ENCODE data around the gene THOC6.
"Not testable (repeated sequence)": the region's sequence is repeated elsewhere in the genome, so short reads cannot be mapped to it uniquely, and the experiment has no call there.

THOC6 gene

DNA sequence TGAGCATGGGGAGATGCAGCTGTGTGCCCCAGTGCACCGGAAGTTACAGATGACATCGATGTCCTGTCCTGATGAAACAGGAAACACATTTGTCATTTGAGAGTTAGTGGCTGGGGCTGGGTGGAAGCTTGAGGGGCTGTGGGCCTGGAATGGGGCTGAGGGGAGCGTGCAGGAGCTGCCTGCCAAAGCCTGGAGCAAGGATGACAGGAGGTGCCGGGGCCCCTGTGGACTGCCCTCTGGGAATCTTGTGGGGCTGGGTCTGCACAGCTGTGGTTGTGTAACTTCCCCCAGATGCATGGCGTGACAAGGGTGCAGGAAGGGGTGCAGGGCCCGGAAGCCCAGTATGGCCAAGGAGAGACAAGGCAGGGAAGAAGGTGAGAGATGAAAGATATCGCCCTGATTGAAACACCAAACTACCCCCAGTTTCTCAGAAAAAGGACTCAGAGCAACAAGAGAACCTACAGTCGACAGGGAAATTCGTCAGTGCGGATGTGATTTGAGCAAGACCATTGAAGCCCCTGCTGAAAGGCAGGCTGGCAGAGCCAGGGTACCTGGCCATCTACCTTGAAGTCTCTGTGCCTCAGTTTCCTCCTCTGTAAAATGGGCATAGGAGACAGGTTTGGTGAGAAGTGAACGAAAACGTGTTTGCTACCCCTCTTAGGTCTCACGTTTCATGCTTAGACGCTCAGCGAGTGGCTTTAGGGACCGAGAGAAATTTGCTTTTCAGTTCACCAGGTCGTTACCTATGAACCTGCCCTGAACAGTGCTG is 31.3 kb downstream of the THOC6 start:
- DNase-seq (ENCODE audit: low read depth in 2 of 2): no peak

GRCh38 chr16:3055734-3056115 is 31.9 kb downstream of the THOC6 start:
- DNase-seq (ENCODE audit: low read depth in 2 of 2): not testable (repeated sequence)

DNA sequence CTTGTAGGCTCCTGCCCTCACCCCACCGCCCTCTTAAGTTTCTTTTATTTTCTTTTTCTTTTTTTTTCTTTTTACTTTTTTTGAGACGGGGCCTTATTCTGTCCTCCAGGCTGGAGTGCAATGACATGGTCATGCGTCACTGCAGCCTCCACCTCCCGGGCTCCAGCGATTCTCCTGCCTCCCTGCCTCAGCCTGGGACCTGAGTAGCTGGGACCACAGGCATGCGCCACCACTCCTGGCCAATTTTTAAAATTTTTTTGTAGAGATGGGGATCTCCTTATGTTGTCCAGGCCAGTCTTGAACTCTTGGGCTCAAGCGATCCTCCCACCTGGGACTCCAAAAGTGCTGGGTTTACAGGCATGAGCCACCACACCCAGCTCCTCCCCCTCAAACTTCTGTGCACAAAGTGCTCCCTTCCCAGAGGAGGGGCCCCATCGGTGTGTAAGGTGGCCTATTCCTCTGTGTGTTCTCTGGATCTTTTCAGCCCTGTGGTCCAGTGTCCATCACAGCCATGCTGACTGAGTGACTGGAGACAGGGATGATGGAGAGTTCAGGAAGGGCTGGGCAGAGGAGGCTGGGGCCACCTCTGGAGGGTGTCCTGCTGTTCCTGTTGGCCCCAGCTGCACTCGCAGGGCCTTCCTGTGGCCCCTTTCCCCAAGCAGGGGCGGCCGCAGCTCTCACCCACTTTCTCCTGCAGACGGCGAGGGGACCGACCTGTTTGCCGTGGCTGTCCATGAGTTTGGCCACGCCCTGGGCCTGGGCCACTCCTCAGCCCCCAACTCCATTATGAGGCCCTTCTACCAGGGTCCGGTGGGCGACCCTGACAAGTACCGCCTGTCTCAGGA is 32.7 kb downstream of the THOC6 start:
- no peak for DNase-seq (ENCODE audit: low read depth in 2 of 2)

DNA sequence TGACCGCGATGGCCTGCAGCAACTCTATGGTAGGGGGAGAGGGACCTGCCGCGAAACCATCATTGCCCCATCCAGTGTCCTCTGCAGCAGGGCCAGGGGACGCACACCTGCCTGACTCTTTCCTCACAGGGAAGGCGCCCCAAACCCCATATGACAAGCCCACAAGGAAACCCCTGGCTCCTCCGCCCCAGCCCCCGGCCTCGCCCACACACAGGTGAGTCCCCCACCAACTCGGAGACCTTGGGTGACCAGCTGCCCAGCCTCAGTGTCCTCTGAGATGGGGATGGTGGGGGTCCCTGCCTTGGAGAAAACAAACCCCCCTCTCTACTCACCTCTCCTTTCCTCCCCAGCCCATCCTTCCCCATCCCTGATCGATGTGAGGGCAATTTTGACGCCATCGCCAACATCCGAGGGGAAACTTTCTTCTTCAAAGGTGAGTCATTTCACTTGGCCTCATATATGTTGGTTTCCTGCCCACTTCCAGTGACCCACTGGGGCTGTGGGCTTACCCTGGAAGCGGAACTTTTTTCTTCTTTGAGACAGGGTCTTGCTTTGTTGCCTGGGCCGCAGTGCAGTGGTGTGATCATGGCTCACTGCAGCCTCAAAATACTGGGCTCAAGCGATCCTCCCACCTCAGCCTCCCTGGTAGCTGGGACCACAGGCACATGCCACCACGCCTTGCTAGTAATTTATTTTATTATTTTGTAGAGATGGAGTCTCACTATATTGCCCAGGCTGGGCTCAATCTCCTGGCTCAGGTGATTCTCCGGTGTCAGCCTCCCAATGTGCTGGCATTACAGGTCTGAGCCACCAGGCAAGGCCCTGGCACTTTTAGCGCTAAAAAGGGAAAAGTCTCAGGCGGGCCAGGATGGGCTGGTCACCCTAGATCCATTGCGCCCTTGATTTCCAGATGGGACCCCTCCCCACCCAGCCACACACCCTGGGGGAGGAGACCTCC is 33.6 kb downstream of the THOC6 start:
- DNase-seq (ENCODE audit: low read depth in 2 of 2): no peak

DNA sequence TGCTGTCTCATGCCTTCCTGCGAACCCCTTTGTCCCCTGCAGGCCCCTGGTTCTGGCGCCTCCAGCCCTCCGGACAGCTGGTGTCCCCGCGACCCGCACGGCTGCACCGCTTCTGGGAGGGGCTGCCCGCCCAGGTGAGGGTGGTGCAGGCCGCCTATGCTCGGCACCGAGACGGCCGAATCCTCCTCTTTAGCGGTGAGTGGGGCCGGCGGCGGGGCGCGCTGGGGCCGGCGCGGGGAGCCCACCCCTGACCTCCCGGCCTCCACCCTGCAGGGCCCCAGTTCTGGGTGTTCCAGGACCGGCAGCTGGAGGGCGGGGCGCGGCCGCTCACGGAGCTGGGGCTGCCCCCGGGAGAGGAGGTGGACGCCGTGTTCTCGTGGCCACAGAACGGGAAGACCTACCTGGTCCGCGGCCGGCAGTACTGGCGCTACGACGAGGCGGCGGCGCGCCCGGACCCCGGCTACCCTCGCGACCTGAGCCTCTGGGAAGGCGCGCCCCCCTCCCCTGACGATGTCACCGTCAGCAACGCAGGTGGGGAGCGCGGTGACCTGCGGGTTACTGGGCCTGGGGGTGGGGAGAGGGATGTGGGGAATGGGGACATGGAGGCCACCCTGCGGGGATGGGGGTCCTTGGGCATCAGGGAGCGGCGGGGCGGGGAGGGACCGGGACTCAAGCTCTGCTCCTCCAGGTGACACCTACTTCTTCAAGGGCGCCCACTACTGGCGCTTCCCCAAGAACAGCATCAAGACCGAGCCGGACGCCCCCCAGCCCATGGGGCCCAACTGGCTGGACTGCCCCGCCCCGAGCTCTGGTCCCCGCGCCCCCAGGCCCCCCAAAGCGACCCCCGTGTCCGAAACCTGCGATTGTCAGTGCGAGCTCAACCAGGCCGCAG is 34.5 kb downstream of the THOC6 start:
- DNase-seq (ENCODE audit: low read depth in 2 of 2): no peak

GRCh38 chr16:3059041-3059722 is 35.3 kb downstream of the THOC6 start:
- peak; percentile 75 to 82 for DNase-seq (ENCODE audit: low read depth in 2 of 2)

DNA sequence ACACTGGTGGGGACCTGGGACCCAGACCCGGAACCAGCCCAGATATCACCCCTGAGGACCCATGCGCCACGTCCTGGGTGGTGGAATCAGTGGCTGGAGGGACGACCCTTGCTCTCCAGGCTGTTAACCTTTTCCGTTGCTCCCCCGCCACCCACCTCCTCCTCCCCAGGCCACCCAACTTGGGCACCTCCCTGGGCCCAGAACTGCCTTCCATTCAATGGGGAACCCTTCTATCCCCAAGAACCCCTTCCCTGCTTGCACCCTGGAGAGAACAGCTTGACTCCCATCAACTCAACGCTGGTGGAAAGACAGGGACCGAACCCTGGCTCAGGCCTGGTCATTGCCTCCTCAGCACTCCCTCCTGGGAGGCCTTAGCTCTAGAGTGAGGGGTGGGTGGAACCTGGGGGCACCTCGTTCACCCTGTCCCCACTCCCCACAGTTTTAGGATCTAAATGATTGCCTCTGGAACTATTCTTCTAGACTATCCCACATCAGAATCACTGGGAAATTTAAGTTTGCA is 35.9 kb downstream of the THOC6 start:
- DNase-seq (ENCODE audit: low read depth in 2 of 2): no peak

GRCh38 chr16:3060339-3061127 is 36.7 kb downstream of the THOC6 start:
- no peak for DNase-seq (ENCODE audit: low read depth in 2 of 2)

GRCh38 chr16:3062553-3062952 is 38.7 kb downstream of the THOC6 start:
- no peak for DNase-seq (ENCODE audit: low read depth in 2 of 2)

GRCh38 chr16:3063625-3064386 is 40.0 kb downstream of the THOC6 start:
- DNase-seq (ENCODE audit: low read depth in 2 of 2): no peak

DNA sequence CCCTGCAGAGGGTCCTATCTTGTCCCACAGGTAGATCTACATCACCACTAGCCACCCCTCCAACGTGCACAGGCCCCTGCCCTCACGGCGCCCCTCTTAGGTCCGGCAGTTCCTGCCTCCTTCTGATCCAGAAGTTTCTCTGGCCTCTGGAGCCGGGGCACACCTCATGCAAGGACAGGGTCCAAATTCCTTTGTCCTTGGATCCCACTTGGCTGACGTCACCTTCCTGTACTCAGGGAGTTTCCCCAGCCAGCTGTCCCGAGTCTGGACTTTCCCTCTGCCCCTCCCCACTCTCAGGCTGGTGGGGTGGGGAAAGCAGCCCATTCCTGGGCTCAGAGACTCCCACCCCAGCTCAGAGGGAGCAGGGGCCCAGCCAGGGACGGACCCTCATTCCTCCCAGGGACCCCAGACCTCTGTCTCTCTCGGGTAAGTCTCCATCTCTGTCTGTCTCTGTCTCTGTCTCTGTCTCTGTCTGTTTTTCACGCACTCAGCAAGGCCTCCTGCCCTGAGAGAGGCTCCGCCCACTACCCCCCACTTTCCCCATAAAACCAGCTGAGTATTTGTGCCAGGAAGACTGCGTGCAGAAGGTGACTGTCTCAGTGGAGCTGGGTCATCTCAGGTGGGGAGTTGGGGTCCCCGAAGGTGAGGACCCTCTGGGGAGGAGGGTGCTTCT is 41.4 kb downstream of the THOC6 start, which contains the start of gene IL32:
TSS of gene IL32 (plus strand) at position 572 of the 673 bp plus-strand sequence. CDS start 172 bp downstream, outside the sequence.
- peak; percentile 61 to 66 for DNase-seq (ENCODE audit: low read depth in 2 of 2)

DNA sequence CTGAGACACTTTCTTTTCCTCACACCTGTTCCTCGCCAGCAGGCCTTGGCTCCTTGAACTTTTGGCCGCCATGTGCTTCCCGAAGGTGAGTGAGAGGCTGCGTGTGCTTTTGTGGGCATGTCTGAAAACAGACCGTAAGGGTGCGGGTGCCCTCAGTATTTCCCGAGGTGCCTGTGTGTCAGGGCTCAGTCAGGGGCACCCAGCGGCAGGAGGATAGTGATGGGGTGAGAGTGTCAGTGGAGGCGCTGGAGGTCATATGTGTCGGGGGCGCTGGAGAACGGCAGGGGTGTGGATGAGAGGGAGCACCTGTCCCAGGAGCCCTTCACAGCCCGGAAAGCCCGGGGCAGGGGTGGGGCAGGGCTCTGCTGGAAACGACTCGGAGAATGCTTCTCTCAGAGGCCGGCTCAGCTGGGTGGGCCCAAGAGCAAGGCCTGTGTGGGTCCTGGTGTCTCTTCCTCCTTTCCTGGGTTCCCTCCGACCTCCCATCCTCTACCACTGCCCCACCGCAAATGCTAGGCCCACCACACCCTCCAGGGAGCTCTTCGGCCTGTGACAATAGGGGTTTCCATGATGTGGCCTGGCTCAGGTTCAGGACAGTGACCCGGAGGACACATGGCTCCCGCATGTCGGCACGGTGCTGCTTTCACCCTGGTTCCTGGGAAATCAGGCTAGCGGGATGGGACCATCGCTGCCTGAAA is 42.1 kb downstream of the THOC6 start:
- DNase-seq (ENCODE audit: low read depth in 2 of 2): no peak

DNA sequence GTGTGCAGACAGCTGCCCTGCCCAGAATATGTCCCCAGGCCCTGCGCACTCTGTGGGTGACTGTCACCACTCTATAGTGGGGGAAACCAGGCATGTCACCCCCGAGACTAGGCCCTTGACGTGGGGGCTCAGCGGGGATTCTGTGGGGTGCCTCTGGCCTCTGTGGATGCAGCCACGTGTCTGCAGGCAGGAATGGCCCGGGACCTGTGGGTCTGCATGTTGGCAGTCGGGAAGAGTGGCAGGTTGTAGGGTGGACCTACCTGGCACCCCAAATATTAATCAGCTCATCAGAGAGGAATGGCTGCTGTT is 42.6 kb downstream of the THOC6 start:
- DNase-seq (ENCODE audit: low read depth in 2 of 2): no peak

- DNase-seq (ENCODE audit: low read depth in 2 of 2): no peak
Measured at GRCh38 chr16:3068487-3068886, 44.7 kb downstream of the THOC6 start.

- DNase-seq (ENCODE audit: low read depth in 2 of 2): not testable (repeated sequence)
Measured at GRCh38 chr16:3069146-3069545, 45.3 kb downstream of the THOC6 start.

DNA sequence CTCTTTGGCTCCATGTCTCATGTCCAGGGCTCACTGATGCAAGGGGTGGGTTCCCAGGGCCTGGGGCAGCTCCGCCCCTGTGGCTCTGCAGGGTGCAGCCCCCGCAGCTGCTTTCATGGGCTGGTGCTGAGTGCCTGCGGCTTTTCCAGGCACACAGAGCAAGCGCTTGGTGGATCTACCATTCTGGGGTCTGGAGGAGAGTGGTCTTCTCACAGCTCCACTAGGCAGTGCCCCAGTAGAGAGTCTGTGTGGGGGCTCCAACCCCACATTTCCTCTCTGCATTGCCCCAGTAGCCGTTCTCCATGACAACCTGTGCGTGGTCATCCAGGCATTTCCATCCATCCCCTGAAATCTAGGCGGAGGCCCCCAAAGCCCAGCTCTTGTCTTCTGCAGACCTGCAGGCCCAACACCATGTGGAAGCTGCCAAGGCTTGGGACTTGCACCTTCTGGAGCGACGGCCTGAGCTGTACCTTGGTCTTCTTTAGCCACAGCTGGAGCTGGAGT is 46.8 kb downstream of the THOC6 start:
- DNase-seq (ENCODE audit: low read depth in 2 of 2): no peak

DNA sequence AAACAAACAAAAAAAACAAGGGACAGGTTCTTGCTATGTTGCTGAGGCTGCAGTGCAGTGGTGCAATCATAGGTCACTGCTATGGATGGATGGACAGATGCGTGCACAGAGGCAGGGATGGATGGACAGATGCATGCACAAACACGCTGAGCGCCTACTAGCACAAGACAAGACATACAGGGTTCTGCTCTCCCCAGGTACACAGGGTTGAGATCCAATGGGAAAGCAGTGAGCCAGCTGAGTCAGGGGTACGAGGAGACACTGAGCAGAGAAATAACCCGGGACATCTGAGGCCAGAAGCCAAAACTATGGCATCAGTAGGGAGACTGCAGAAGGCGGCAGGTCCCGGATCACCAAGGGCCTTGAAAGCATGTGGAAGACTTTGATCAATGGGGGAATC is 47.8 kb downstream of the THOC6 start:
- DNase-seq (ENCODE audit: low read depth in 2 of 2): no peak

All from activated CD4-positive, alpha-beta T cell treated with anti-CD3 and anti-CD28 coated beads for 24 hours (primary cell).